NCI-H1105 treated with DMSO at 0.1 percent for 48 hours (cell line): ENCODE data around the gene OSGIN1.

Experiments
- DNase-seq: peaks from one replicate; lab custom pipeline; 2025; lab: John Stamatoyannopoulos, UW

Gene OSGIN1

DNA sequence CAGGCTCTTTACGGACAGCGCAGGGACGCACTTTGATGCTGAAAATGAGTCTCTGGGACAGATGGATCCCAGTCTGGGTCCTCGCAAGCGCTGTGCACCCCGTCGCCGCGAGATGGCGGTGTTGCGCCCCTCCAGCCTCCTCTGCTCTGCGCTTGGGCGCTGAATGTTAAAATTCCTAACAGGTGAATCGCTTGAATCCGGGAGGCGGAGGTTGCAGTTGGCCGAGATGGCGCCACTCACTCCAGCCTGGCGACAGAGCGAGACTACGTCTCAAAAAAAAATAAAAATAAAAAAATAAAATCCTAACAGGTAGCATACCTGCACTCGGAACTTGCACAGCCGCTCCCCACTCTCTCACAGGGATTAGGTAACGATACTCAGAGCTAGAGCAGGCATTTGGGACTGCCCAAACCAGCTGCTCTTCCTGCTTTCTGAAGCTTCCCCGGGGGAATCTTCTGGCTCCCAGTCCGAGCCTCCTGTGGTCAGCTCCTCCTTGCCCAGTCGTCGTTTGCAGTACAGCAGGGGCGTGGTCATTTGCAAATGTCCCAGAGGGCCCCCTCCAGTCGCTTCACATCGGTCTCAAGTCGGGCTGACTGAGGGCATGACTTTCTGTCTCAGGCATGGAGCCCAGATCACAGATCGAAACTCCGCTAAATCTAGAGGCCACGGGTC lies 26.2 kb upstream of the OSGIN1 start:
- DNase-seq: peak; percentile 52

GRCh38 chr16:83928341-83929055 lies 24.5 kb upstream of the OSGIN1 start:
- DNase-seq: no peak

GRCh38 chr16:83929811-83930555 lies 23.1 kb upstream of the OSGIN1 start:
- no peak for DNase-seq

DNA sequence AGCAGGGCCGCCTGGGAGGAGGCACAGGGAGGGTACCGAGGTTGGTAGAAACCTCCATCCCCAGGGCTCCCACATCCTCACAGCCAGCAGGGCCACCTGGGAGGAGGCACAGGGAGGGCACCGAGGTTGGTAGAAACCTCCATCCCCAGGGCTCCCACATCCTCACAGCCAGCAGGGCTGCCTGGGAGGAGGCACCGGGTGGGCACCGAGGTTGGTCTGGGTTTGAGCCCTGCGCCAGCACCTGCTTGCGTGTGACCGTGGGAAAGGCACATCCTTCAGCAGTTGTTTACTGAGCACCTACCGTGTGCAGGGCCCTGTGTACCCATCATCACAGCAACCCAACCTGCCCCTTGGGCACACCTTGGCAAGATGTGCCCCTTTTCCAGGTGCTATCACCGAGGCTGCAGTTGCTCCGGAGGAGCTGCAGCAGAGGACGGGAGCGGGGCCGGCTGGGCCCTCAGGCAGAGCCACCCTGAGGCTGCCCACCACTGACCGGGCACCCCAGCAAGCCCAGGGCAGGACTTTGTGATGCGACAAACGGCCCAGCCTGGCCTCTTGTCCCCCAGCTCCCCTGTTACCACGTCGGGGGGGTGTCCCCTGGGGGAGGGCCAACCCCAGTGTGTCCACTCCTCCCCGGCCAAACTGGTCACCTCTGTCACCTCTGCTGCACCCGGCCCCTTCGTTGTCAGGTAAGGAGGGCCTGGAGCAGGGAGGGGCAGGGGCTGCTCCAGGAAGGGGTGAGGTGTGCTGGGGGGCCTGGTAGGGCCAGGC lies 22.1 kb upstream of the OSGIN1 start:
- no peak for DNase-seq

- DNase-seq: no peak
Observed at GRCh38 chr16:83931556-83931955, 21.5 kb upstream of the OSGIN1 start.

DNA sequence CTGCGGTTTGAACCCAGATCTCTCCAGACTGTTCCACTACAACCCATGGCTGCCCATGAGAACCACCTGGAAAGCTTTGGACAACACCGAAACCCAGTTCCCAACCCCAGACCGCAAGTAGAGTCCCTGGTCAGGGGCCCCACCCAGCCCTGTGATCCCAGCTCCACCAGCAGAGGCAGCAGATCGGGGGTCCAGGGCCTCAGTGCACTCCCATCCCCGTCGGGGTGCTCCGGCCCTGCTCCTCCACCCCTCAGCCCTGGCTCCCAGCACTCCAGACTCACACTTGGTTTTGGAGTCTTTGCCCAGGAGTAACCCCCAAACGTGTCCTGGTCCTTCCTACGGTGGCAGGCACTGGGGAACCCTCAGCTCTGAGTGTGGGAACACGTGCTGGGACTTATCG lies 20.7 kb upstream of the OSGIN1 start:
- DNase-seq: no peak

DNA sequence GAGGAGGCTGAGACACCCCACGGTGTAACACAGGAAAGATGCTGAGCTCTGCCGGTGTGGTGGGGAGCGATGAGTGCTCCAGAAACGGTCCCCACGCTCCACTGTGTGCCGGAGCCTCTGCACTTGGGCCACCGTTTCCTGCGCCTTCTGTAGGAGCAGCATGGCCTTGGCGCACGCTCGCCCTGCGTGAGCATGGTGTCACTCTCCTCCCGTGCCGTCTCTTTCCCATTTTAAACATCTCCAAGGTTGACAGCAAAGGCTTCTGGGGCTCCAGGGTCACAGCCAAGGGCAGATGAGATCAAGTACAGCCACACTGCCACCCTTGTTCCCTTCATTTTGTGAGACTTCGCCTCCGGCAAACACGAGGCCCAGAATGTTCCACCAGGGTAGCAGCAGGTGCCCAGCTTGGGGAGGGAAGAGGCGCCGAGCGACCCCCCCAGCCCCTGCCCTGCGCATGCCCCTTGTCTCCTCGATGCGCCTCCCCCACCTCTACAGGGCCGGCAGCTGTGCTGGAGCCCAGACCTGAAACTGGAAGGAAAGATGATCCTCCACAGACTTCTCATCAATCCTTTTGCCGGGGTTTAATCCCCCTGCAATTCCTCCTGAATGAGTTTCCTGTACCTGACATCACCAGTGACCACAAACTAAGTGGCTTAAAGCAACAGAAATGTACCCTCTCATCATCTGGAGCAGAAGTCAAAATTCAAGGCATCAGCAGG lies 19.9 kb upstream of the OSGIN1 start:
- DNase-seq: no peak

DNA sequence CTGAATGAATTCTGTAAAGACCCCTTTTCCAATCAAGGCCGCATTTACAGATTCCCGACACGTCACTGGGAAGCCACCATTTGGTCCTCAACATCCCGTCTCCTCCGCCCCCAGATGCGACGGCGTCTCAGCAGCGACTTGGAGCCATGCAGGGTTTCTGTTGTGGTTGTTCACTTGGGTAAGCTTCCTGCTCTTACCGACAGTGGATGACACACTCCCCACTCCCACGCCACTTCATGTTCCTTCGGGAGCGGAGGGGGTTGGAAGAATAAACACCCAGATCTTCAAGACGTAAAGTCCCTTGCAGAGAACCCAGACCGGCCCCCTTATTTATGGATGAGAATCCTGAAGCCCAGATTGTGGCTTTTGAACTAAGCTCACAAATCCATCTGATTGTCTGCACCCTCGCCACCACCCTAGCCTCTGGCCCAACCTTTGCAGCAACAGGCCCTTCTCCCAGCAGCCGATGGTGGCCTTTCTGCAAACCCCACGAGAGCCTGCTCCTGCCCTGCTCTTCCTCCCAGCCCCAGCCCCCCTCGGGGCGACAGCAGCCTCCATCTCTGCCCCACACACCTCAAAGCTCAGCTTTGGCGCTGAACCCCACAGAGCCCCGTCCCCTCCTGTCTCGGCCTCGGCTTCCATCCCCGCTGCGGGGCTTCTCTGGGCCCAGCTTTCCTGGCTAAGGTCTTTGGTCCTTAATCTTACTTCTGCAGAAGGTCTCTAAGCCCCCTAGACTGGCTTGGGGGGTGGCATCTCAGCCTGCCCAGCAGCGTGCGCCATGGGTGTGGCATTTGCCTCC lies 19.0 kb upstream of the OSGIN1 start:
- no peak for DNase-seq

GRCh38 chr16:83934684-83934977 lies 18.4 kb upstream of the OSGIN1 start:
- DNase-seq: no peak

DNA sequence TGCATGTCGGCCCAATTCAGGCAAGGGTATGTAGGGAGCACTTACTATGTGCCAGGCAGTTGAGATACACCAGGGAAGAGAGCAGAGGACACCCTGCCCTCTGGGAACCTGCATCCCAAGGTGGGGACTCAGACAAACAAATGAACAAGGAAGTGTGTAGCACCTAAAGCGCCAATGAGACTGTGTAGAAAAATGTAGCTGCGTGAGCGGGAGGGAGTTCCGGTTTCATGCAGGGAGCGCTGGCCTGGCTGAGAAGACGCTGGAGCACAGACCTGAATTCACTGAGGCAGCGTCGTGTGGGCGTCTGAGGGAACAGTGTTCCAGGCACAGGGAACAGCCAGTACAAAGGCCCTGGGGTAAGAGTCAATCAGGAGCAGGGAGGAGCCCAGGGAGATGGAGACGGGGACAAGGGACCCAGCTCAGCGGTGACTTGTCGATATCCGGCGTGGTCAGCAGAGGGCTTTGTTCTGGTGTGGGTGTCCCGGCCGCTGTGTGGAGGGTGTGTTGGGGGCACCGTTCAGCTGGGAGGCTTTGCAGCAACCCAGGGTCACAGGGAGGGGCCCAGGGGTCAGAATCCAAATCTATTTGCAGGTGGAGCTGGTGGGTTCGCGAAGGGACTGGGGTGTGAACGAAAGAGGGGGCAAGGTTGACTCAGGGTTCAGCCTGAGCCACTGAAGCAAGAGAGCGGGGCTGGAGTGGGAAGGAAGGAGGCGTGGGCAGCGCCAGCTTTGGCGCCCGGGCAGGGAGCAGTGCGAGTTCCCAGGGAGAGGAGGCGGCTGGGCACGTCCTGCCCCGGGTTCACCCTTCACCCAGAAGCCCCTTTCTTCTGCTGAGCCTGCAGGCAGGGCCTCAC lies 17.8 kb upstream of the OSGIN1 start:
- DNase-seq: no peak

- no peak for DNase-seq
Observed at GRCh38 chr16:83935858-83936255, 17.2 kb upstream of the OSGIN1 start.

- DNase-seq: no peak
Observed at GRCh38 chr16:83936581-83937165, 16.4 kb upstream of the OSGIN1 start.

- no peak for DNase-seq
Observed at GRCh38 chr16:83937267-83937666, 15.8 kb upstream of the OSGIN1 start.

GRCh38 chr16:83937922-83938885 lies 14.8 kb upstream of the OSGIN1 start:
- DNase-seq: no peak

GRCh38 chr16:83939266-83939855 lies 13.7 kb upstream of the OSGIN1 start:
- no peak for DNase-seq

DNA sequence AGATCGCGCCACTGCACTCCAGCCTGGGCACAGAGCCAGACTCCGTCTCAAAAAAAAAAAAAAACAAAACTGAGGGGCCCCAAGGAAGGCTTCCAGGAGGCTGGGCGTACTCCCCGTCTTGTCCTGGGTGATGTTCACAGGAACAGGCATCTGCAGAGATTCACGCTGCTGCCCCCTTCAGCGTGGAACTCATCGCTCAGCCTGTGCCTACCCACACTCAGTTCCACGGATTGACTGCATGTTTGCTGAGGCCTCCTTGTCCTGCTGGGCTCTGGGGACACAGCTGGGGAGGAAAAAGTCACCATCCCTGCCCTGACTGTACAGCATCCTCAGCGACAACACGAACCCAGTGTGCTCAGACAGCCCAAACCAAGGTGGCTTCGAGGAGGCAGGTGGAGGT lies 12.9 kb upstream of the OSGIN1 start:
- no peak for DNase-seq

GRCh38 chr16:83940630-83941378 lies 12.2 kb upstream of the OSGIN1 start:
- DNase-seq: no peak
